NK-92 (cell line): Measurements from ENCODE around the gene CLEC4D.
"Not testable (repeated sequence)": the region's sequence is repeated elsewhere in the genome, so short reads cannot be mapped to it uniquely, and the experiment has no call there.

Experiments
- DNase-seq: peaks from one replicate; lab custom pipeline; 2025; ENCODE audit not compliant: unreplicated experiment; lab: John Stamatoyannopoulos, UW

Gene CLEC4D

GRCh38 chr12:8513256-8513655 lies at the start of gene CLEC4D:
TSS of gene CLEC4D (plus strand) at chr12:8513503. CDS start at chr12:8513733, 230 bp downstream.
- no peak for DNase-seq

- no peak for DNase-seq
Measured at GRCh38 chr12:8465301-8465996, 47.9 kb upstream of the CLEC4D start.

- no peak for DNase-seq
Measured at GRCh38 chr12:8466241-8466640, 47.1 kb upstream of the CLEC4D start.

GRCh38 chr12:8471090-8471489 lies 42.2 kb upstream of the CLEC4D start:
- DNase-seq: no peak

- DNase-seq: no peak
Measured at GRCh38 chr12:8475508-8476203, 37.6 kb upstream of the CLEC4D start.

- DNase-seq: no peak
Measured at GRCh38 chr12:8482571-8483061, 30.7 kb upstream of the CLEC4D start.

GRCh38 chr12:8483079-8483478 lies 30.2 kb upstream of the CLEC4D start:
- no peak for DNase-seq

- DNase-seq: no peak
Measured at GRCh38 chr12:8491646-8492530, 21.4 kb upstream of the CLEC4D start.

GRCh38 chr12:8493084-8493483 lies 20.2 kb upstream of the CLEC4D start:
- no peak for DNase-seq

- DNase-seq: not testable (repeated sequence)
Measured at GRCh38 chr12:8495671-8496070, 17.6 kb upstream of the CLEC4D start.

GRCh38 chr12:8496074-8496473 lies 17.2 kb upstream of the CLEC4D start:
- DNase-seq: not testable (repeated sequence)

- DNase-seq: no peak
Measured at GRCh38 chr12:8499616-8500015, 13.7 kb upstream of the CLEC4D start.

GRCh38 chr12:8501720-8502119 lies 11.6 kb upstream of the CLEC4D start:
- DNase-seq: no peak

- DNase-seq: no peak
Measured at GRCh38 chr12:8504351-8504750, 9.0 kb upstream of the CLEC4D start.

- DNase-seq: no peak
Measured at GRCh38 chr12:8507596-8507995, 5.7 kb upstream of the CLEC4D start.

GRCh38 chr12:8508223-8508622 lies 5.1 kb upstream of the CLEC4D start:
- no peak for DNase-seq

GRCh38 chr12:8508910-8509841 lies 4.1 kb upstream of the CLEC4D start:
- no peak for DNase-seq

GRCh38 chr12:8517971-8518370 lies 4.7 kb downstream of the CLEC4D start:
- DNase-seq: no peak

- DNase-seq: no peak
Measured at GRCh38 chr12:8519171-8519570, 5.9 kb downstream of the CLEC4D start.
